ENCODE measurements around the gene NLRP14.

NLRP14 gene

DNA sequence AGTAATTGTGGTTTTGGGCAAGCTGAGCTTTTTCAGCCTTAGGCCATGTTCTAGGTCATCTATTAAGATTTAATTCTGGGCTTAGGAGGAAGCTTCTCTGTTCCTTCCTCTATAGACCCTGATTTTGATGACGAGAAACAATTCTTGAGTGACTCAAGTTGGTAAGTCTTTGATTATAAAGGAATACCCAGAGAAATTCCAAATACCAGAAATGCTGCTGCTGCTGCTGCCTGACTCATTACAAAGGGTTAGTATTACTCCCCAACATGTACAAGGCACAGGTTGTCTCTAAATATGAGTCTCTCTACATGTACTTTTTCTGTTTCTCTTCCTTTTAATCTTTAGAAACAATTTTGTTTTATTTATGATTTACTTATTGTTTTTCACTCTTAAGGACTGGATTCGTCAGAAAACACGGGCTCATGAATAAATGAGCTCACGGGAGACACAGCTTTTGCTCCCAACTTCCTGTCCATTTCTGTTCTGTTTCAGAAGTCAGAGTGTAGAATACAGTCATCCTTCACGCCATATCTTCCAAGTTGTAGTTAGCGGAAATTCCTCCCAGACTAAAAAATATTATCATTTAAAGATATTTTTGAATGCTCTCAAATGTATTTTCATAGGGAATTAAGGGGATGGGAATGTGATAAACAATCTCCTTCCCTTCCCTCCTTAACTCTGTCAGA, 36.7 kb downstream of the NLRP14 start:
- DNase-seq, result no peak

- no peak for DNase-seq
These were observed 37.4 kb downstream of the NLRP14 start for GRCh38 chr11:7057641-7058040.

- no peak for DNase-seq
These were observed 40.6 kb downstream of the NLRP14 start for GRCh38 chr11:7060868-7061267.

- no peak for DNase-seq
These were observed 42.3 kb downstream of the NLRP14 start for GRCh38 chr11:7062534-7062933.

DNA sequence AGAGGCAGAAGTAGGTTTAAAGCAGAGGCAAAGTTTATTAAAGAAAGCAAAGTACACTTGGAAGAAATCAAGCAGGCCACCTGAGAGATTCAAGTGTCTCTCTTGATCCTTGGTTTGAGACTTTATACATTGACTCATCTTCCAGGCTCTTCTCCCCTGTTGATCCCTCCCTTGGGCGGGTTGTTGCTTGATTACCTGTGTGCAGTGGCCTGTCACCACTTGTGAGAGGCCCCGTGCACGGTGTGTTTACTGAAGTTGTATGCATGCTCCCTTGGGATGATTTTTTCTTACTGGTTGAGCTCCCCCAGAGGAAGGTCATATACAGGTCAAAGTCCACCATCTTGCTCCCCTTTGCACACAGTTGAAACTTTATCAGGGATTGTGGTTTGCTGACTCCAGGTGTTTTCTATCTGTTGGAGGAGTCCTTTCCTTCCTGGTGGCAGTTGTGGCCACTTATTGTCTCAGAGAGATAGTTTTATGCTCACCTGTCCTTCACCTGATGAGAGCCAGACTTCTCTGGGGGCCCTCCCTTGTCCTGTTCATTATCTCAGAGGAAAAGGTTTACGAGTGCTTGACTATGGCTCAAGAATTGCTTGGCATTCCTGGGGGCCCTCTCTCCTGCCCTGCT, 52.2 kb downstream of the NLRP14 start:
- no peak for DNase-seq

DNA sequence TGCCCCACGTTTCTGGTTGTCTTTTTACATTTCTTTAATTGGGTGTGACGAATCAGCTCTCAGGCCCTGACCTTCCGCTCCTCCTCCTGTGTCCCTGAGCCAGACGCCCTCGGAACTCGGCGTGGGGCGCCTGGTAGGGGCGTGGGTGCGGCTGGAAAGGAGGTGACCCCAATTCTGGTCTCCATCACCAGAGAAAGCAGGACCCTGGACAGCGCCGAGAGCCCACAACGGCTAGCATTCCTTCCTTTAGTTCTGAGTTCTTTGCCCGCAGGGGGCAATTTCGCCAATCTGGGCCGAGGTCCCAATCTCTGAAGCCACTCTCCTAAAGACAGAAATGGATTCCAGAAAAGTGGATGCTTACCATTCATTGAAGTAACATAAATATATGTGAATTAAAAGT, 56.8 kb downstream of the NLRP14 start:
- no peak for DNase-seq

DNA sequence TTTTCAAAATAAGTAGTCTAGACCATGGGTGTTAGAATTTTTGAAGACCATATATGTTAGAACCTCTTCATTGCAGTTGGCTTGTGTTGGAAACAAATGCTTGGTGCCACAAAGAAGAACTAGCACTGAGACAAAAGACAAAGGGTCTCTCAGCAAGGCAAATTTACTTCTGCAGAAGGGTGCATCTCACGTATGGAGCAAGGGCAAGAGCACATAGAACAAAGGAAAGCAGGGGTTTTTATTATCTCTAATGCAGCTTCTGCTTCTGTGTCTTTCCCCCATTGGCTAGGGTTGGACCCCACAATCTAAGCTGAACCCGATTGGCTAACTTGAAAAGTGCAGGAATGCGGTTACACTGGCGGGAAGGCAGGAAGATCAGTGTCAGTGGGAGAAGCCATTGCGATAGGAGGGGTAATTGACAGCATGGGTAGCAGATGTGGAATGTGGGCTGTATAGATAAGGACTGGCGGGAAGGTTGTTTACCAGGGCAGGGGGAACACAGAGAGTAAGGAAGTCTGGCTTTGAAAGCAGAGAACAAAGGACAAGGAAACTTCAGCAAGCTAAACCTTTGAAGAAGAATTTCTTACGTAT, 59.4 kb downstream of the NLRP14 start:
- no peak for DNase-seq

DNA sequence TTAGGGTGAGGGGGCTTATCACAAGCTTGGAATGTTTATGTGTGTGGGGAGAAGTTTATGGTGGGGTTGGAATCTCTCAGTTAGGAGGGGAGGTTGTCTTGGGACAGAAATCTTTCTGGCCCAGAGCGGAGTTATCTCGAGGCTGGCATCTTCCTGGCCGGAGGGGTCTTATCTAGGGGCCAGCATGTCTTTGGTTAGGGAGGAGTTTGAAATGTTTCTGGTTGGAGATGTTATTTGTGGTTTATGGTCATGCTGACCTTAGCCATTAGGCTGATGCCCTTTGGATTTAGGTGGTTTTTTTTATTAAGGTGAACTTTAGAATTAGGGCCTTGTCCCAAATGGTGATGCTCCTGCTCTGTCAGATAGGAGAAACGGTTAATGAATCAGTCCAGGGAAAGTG, 60.6 kb downstream of the NLRP14 start:
- no peak for DNase-seq

- no peak for DNase-seq
These were observed 61.2 kb downstream of the NLRP14 start for GRCh38 chr11:7081441-7081840.

- no peak for DNase-seq
These were observed 68.6 kb downstream of the NLRP14 start, which contains the start of gene RBMXL2 for GRCh38 chr11:7088921-7089320. RBMXL2 (plus strand) TSS chr11:7088998; CDS start chr11:7089121, 123 bp downstream.

DNA sequence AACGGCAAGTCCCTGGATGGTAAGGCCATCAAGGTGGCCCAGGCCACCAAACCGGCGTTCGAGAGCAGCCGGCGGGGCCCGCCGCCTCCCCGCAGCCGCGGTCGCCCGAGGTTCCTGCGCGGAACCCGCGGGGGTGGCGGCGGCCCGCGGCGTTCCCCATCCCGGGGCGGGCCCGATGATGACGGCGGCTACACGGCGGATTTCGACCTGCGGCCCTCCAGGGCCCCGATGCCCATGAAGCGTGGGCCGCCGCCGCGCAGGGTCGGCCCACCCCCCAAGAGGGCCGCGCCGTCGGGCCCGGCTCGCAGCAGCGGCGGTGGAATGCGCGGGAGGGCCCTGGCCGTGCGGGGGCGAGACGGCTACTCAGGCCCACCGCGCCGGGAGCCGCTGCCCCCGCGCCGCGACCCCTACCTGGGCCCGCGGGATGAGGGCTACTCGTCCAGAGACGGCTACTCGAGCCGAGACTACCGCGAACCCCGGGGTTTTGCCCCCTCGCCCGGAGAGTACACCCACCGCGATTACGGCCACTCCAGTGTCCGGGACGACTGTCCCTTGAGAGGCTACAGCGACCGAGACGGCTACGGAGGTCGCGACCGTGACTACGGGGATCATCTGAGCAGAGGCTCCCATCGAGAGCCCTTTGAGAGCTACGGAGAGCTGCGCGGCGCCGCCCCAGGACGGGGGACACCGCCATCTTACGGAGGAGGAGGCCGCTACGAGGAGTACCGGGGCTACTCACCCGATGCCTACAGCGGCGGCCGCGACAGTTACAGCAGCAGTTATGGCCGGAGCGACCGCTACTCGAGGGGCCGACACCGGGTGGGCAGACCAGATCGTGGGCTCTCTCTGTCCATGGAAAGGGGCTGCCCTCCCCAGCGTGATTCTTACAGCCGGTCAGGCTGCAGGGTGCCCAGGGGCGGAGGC, 69.3 kb downstream of the NLRP14 start:
- DNase-seq, result no peak

- DNase-seq, result no peak
These were observed 78.1 kb downstream of the NLRP14 start for GRCh38 chr11:7098235-7098832.

DNA sequence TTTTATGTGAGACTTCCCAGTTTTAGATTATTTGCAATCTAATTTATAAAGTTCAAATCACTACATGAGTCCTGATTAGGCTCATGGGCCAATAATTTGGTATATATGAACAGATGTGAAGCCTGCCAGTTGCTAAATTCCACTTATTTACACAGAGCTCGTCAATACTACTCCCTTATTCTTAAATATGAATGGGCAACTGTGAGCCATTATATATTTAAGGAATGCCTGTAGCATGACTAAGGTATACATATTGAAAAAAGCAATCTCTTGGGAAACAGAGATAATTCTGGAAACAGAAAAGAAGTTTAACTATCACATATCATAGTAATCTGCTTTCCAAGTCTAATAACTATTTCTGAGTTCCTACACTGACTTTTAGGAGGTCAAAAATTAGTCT, 95.5 kb downstream of the NLRP14 start:
- DNase-seq, result no peak

DNA sequence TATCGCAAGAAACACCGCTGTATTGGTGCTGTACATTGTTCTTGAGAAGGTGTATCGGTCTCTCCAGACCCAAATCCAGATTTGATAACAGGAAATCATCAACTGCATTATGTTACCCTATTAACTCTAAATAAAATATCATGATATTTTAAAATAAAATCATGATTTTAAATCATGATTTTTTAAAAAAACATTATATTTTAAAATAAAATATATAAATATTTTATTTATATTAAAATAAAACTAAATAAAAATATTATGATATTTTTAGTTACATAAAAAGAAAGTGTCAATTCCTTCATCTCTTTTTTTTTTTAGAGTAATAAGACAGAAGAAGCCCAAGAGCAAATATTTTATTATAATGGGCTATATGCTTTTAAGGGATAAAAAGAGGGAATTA, 96.1 kb downstream of the NLRP14 start:
- no peak for DNase-seq
